Astrocyte (in vitro differentiated cells and primary cell): Measurements from ENCODE around the gene MAST2. TPM values are rescaled to one million over a fixed set of nuclear protein-coding genes. Genes with fewer than 3 reads are reported as not detected.

Source experiments
- DNase-seq: peaks from one replicate; pipeline ENCODE4 v3.0.0-alpha.2; 2010; ENCODE audit warnings: low read depth
- FAIRE-seq: peaks from 2 replicates; lab custom pipeline; 2011; peaks lifted over from hg19 to GRCh38; lab: Jason Lieb, UNC
- H2AFZ ChIP-seq: 2 replicates; pipeline ENCODE4 v1.6.0; 2012; ENCODE audit warnings: low read depth, low read length, inconsistent platforms
- H3K27ac ChIP-seq: 2 replicates; pipeline ENCODE4 v1.5.1; 2011; ENCODE audit warnings: low read depth, low read length, inconsistent platforms
- H3K27me3 ChIP-seq: 2 replicates; pipeline ENCODE4 v1.6.0; 2011; ENCODE audit warnings: low read length, inconsistent platforms; ENCODE audit not compliant: insufficient read depth
- H3K36me3 ChIP-seq: 2 replicates; pipeline ENCODE4 v1.5.1; 2011; ENCODE audit warnings: low read length, inconsistent platforms; ENCODE audit not compliant: insufficient read depth
- H3K4me1 ChIP-seq: 2 replicates; pipeline ENCODE4 v1.5.1; 2011; ENCODE audit warnings: low read length, inconsistent platforms; ENCODE audit not compliant: insufficient read depth
- H3K4me2 ChIP-seq: 2 replicates; pipeline ENCODE4 v1.6.0; 2012; ENCODE audit warnings: low read length, inconsistent platforms
- H3K4me3 ChIP-seq: 2 replicates; pipeline ENCODE4 v1.5.1; 2011; ENCODE audit warnings: low read depth, mild to moderate bottlenecking, low read length, inconsistent platforms; ENCODE audit not compliant: insufficient read depth
- H3K79me2 ChIP-seq: 2 replicates; pipeline ENCODE4 v1.6.0; 2012; ENCODE audit warnings: mild to moderate bottlenecking, low read length, inconsistent platforms; ENCODE audit not compliant: insufficient read depth
- H3K9ac ChIP-seq: 2 replicates; pipeline ENCODE4 v1.6.0; 2012; ENCODE audit warnings: mild to moderate bottlenecking, low read length, inconsistent platforms
- H3K9me3 ChIP-seq: 2 replicates; pipeline ENCODE4 v1.5.1; 2012; ENCODE audit warnings: low read depth, mild to moderate bottlenecking, low read length, inconsistent platforms; ENCODE audit not compliant: insufficient read depth
- H4K20me1 ChIP-seq: 2 replicates; pipeline ENCODE4 v1.6.0; 2012; ENCODE audit warnings: low read length, inconsistent platforms; ENCODE audit not compliant: insufficient read depth
- H3K27ac Mint-ChIP-seq: one replicate; pipeline ENCODE4 v1.8.0; 2021; ENCODE audit warnings: mild to moderate bottlenecking, mixed read lengths; ENCODE audit not compliant: unreplicated experiment
- H3K27me3 Mint-ChIP-seq: one replicate; pipeline ENCODE4 v1.8.0; 2021; ENCODE audit warnings: low read depth, mixed read lengths; ENCODE audit not compliant: unreplicated experiment
- H3K36me3 Mint-ChIP-seq: one replicate; pipeline ENCODE4 v1.8.0; 2021; ENCODE audit warnings: low read depth, mixed read lengths; ENCODE audit not compliant: unreplicated experiment
- H3K4me1 Mint-ChIP-seq: one replicate; pipeline ENCODE4 v1.8.0; 2021; ENCODE audit warnings: low read depth, mixed read lengths; ENCODE audit not compliant: unreplicated experiment
- H3K4me3 Mint-ChIP-seq: one replicate; pipeline ENCODE4 v1.8.0; 2021; ENCODE audit warnings: mild to moderate bottlenecking, moderate library complexity, mixed read lengths; ENCODE audit not compliant: unreplicated experiment
- H3K9me3 Mint-ChIP-seq: one replicate; pipeline ENCODE4 v1.8.0; 2021; ENCODE audit warnings: mild to moderate bottlenecking, mixed read lengths; ENCODE audit not compliant: unreplicated experiment
- CTCF ChIP-seq: IDR thresholded peaks from 2 replicates; pipeline ENCODE4 v1.5.1; 2011; ENCODE audit warnings: low read depth, mild to moderate bottlenecking, inconsistent platforms, low read length, moderate library complexity; ENCODE audit not compliant: insufficient read depth
- EZH2 ChIP-seq: IDR thresholded peaks from 2 replicates; pipeline ENCODE4 v1.6.1; 2012; ENCODE audit warnings: mild to moderate bottlenecking, low read length, inconsistent platforms; ENCODE audit not compliant: insufficient read depth
- total RNA-seq: library from RNA; stranded (reverse); gene quantifications from 2 replicates; pipeline ENCODE4 v1.2.1, GENCODE V29; 2021

MAST2 gene
- total RNA-seq, 1 donor from 2014 or later, result 41.0 TPM

GRCh38 chr1:45785583-45785982, 17.8 kb upstream of the MAST2 start:
- H3K4me2 ChIP-seq, result no peak overlapping the region
- Mint-ChIP-seq H3K27me3 (peaks cover 22% of the 10 kb centered on the region), H3K4me1 (no peaks in the 10 kb centered on the region), H3K36me3 (no peaks in the 10 kb centered on the region), H3K4me3 (no peak overlapping the region), H3K27ac (no peak overlapping the region), H3K9me3 (peaks cover 3% of the 10 kb centered on the region)
- no peaks in the 10 kb centered on the region for H3K4me1 ChIP-seq
- no peak overlapping the region for H3K4me3 ChIP-seq
- no peak overlapping the region for H2AFZ ChIP-seq
- H4K20me1 ChIP-seq, result no peaks in the 10 kb centered on the region
- H3K9ac ChIP-seq, result no peak overlapping the region
- H3K9me3 ChIP-seq, result no peaks in the 10 kb centered on the region
- FAIRE-seq, result no peak
- DNase-seq, result no peak
- H3K27me3 ChIP-seq, result no peaks in the 10 kb centered on the region
- H3K27ac ChIP-seq, result no peak overlapping the region
- H3K79me2 ChIP-seq, result no peaks in the 10 kb centered on the region
- TF ChIP-seq CTCF (no peak), EZH2 (no peak)
- no peaks in the 10 kb centered on the region for H3K36me3 ChIP-seq

- no peaks in the 10 kb centered on the region for H3K9me3 ChIP-seq
- Mint-ChIP-seq H3K27me3 (peaks cover 18% of the 10 kb centered on the region), H3K4me1 (no peaks in the 10 kb centered on the region), H3K36me3 (no peaks in the 10 kb centered on the region), H3K9me3 (peaks cover 5% of the 10 kb centered on the region), H3K27ac (no peak overlapping the region), H3K4me3 (no peak overlapping the region)
- H3K36me3 ChIP-seq, result no peaks in the 10 kb centered on the region
- no peak overlapping the region for H3K27ac ChIP-seq
- H3K4me3 ChIP-seq, result no peak overlapping the region
- no peak overlapping the region for H2AFZ ChIP-seq
- H3K79me2 ChIP-seq, result no peaks in the 10 kb centered on the region
- no peaks in the 10 kb centered on the region for H3K27me3 ChIP-seq
- H4K20me1 ChIP-seq, result no peaks in the 10 kb centered on the region
- FAIRE-seq (no peak), DNase-seq (no peak)
- no peaks in the 10 kb centered on the region for H3K4me1 ChIP-seq
- no peak for TF ChIP-seq EZH2
- no peak for TF ChIP-seq CTCF
- no peak overlapping the region for H3K9ac ChIP-seq
- H3K4me2 ChIP-seq, result no peak overlapping the region
These were observed 15.5 kb upstream of the MAST2 start for GRCh38 chr1:45787905-45788304.

GRCh38 chr1:45789601-45790000, 13.8 kb upstream of the MAST2 start:
- Mint-ChIP-seq H3K4me3 (no peak overlapping the region), H3K27ac (no peak overlapping the region), H3K9me3 (peaks cover 5% of the 10 kb centered on the region), H3K27me3 (peaks cover 19% of the 10 kb centered on the region), H3K4me1 (no peaks in the 10 kb centered on the region), H3K36me3 (no peaks in the 10 kb centered on the region)
- Histone ChIP-seq H3K9ac (no peak overlapping the region), H3K4me1 (no peaks in the 10 kb centered on the region), H3K79me2 (no peaks in the 10 kb centered on the region), H3K4me3 (no peak overlapping the region), H3K36me3 (no peaks in the 10 kb centered on the region), H3K27me3 (no peaks in the 10 kb centered on the region), H3K9me3 (no peaks in the 10 kb centered on the region), H3K27ac (no peak overlapping the region), H2AFZ (no peak overlapping the region), H4K20me1 (no peaks in the 10 kb centered on the region), H3K4me2 (no peak overlapping the region)
- TF ChIP-seq CTCF, result no peak
- no peak for TF ChIP-seq EZH2
- FAIRE-seq (no peak), DNase-seq (no peak)
